ENCODE data around the gene MYH14. TPM values are rescaled to one million over a fixed set of nuclear protein-coding genes. Genes with fewer than 3 reads are reported as not detected.

MYH14 gene
- total and polyA plus RNA-seq, 9 of the 15 experiments (the other 6 are each of a cell fraction or from before 2014, with no cell fraction given), result 0.04 to 0.86 (median 0.19) TPM; not detected in 2

GRCh38 chr19:50329146-50329925, 125.9 kb downstream of the MYH14 start, which contains the start of gene KCNC3 (continued):
- 0 out of 2 replicates have a peak, but pooled peaks have one; percentile 29 for TF ChIP-seq ESRRB (CRISPR knock-in tag; IDR thresholded peaks at IDR 0.05; ENCODE audit: borderline replicate concordance)
- TF ChIP-seq ZNF274 (IDR thresholded peaks at IDR 0.05; ENCODE audit: borderline replicate concordance, low read depth, low read length), result no peak
- TF ChIP-seq CREM (IDR thresholded peaks at IDR 0.05; ENCODE audit: low read depth), result peak; percentile 40; the same call in 1 of the 2 replicates
- no peak for TF ChIP-seq ZNF224 (CRISPR knock-in tag; IDR thresholded peaks at IDR 0.05)
- peak; percentile 48; the same call in 1 of the 2 replicates for TF ChIP-seq TEAD4 (IDR thresholded peaks at IDR 0.05; ENCODE audit: low read length)
- TF ChIP-seq TEAD4 (CRISPR knock-in tag; IDR thresholded peaks at IDR 0.05; ENCODE audit: borderline replicate concordance), result no peak
- no peak for TF ChIP-seq ZNF398 (CRISPR knock-in tag; IDR thresholded peaks at IDR 0.05)
- no peak for TF ChIP-seq WHSC1 (IDR thresholded peaks at IDR 0.05; ENCODE audit: low read length)
- no peak for TF ChIP-seq ATF1 (CRISPR knock-in tag; IDR thresholded peaks at IDR 0.05)
- peak; percentile 36; the same call in 1 of the 2 replicates for TF ChIP-seq ATF1 (tag; IDR thresholded peaks at IDR 0.05)
- TF ChIP-seq NCOA1 (IDR thresholded peaks at IDR 0.05; ENCODE audit: low read depth), result peak; percentile 16; the same call in 1 of the 2 replicates
- TF ChIP-seq DNMT1 (IDR thresholded peaks at IDR 0.05), result 0 out of 2 replicates have a peak, but pooled peaks have one; percentile 72
- no peak; the same call in 1 of the 2 replicates for TF ChIP-seq RFX1 (IDR thresholded peaks at IDR 0.05)
- TF ChIP-seq TARDBP (IDR thresholded peaks at IDR 0.05), result 0 out of 2 replicates have a peak, but pooled peaks have one; percentile 72
- TF ChIP-seq THRB (CRISPR knock-in tag; conservative IDR thresholded peaks at IDR 0.05), result peak; percentile 82; the same call in 1 of the 2 replicates
- no peak for TF ChIP-seq TEAD2 (tag; IDR thresholded peaks at IDR 0.05)
- TF ChIP-seq MAZ (CRISPR knock-in tag; conservative IDR thresholded peaks at IDR 0.05 in 1 of 2, IDR thresholded peaks at IDR 0.05 in 1 of 2), result peak in 1 of 2 experiments; percentile 98; a peak in 3 of 4 replicates
- peak; percentile 85; the same call in 1 of the 2 replicates for TF ChIP-seq MTA3 (IDR thresholded peaks at IDR 0.05; ENCODE audit: borderline replicate concordance)
- TF ChIP-seq FOXA3 (CRISPR knock-in tag; conservative IDR thresholded peaks at IDR 0.05 in 1 of 2, IDR thresholded peaks at IDR 0.05 in 1 of 2), result no peak
- TF ChIP-seq C11orf30 (IDR thresholded peaks at IDR 0.05; ENCODE audit: low read depth), result no peak
- TF ChIP-seq NBN (IDR thresholded peaks at IDR 0.05; ENCODE audit: low read depth), result peak; percentile 50; the same call in 1 of the 2 replicates
- peak in 1 of 3 experiments; percentile 20 for TF ChIP-seq YY1 (IDR thresholded peaks at IDR 0.05; ENCODE audit: borderline replicate concordance in 1 of 3, control insufficient read depth in 1 of 3, extremely low read depth in 1 of 3, insufficient read depth in 3 of 3, insufficient read length in 1 of 3, insufficient replicate concordance in 2 of 3, low read depth in 1 of 3, low read length in 2 of 3)

All from K562 (cell line).